Fibroblast of skin of right quadriceps (primary cell): Measurements from ENCODE around the gene FARSB.
A peak's percentile ranks its signal among the peaks of the same experiment; 100 is the strongest.

Experiments
- DNase-seq: peaks from one replicate; pipeline ENCODE4 v3.0.0-alpha.2; 2013

The FARSB gene

GRCh38 chr2:222656526-222657446 is 894 bp upstream of the FARSB start:
- DNase-seq, result peak; percentile 10

- DNase-seq, result no peak
Observed at GRCh38 chr2:222653280-222653679, 2.6 kb downstream of the FARSB start.

GRCh38 chr2:222652491-222653255 is 3.2 kb downstream of the FARSB start:
- DNase-seq, result no peak

- DNase-seq, result peak; percentile 83
Observed at GRCh38 chr2:222651718-222652418, 4.0 kb downstream of the FARSB start.

- no peak for DNase-seq
Observed at GRCh38 chr2:222649801-222650200, 6.1 kb downstream of the FARSB start.

- no peak for DNase-seq
Observed at GRCh38 chr2:222646008-222646407, 9.9 kb downstream of the FARSB start.

- no peak for DNase-seq
Observed at GRCh38 chr2:222643134-222643533, 12.8 kb downstream of the FARSB start.

GRCh38 chr2:222641336-222641735 is 14.6 kb downstream of the FARSB start:
- DNase-seq, result peak; percentile 7

GRCh38 chr2:222637067-222637466 is 18.8 kb downstream of the FARSB start:
- DNase-seq, result no peak

- no peak for DNase-seq
Observed at GRCh38 chr2:222635295-222635694, 20.6 kb downstream of the FARSB start.

GRCh38 chr2:222627764-222628163 is 28.1 kb downstream of the FARSB start:
- peak; percentile 54 for DNase-seq

GRCh38 chr2:222623756-222624309 is 32.1 kb downstream of the FARSB start:
- DNase-seq, result no peak

GRCh38 chr2:222622910-222623309 is 33.0 kb downstream of the FARSB start:
- no peak for DNase-seq

- no peak for DNase-seq
Observed at GRCh38 chr2:222621893-222622292, 34.0 kb downstream of the FARSB start.

GRCh38 chr2:222615320-222615719 is 40.6 kb downstream of the FARSB start:
- no peak for DNase-seq

GRCh38 chr2:222613715-222614331 is 42.1 kb downstream of the FARSB start:
- peak; percentile 42 for DNase-seq

- DNase-seq, result no peak
Observed at GRCh38 chr2:222611684-222612083, 44.2 kb downstream of the FARSB start.

- no peak for DNase-seq
Observed at GRCh38 chr2:222610746-222611145, 45.1 kb downstream of the FARSB start.

- peak; percentile 43 for DNase-seq
Observed at GRCh38 chr2:222609381-222609780, 46.5 kb downstream of the FARSB start.

GRCh38 chr2:222608081-222608480 is 47.8 kb downstream of the FARSB start:
- DNase-seq, result peak; percentile 29

- no peak for DNase-seq
Observed at GRCh38 chr2:222606306-222606705, 49.6 kb downstream of the FARSB start.

GRCh38 chr2:222604749-222605515 is 51.0 kb downstream of the FARSB start:
- no peak for DNase-seq
